Ovary (tissue), 9 donors: ENCODE measurements around the gene SIPA1L3. TPM values are rescaled to one million over a fixed set of nuclear protein-coding genes. Genes with fewer than 3 reads are reported as not detected.

ENCODE experiments used
- DNase-seq, 5 donors: peaks; one replicate each; pipeline ENCODE4 v3.0.0-alpha.2; 2019 to 2020
- H3K27ac ChIP-seq, 2 donors: fragments of 200-600 bp; one replicate each; pipeline versions ENCODE4 v1.5.1 to v1.8.0; 2019 to 2022
- H3K27me3 ChIP-seq: fragments of 200-600 bp; one replicate; pipeline ENCODE4 v1.8.0; 2022
- H3K36me3 ChIP-seq: fragments of 200-600 bp; sonication (generic); one replicate; pipeline ENCODE4 v1.5.1; 2019
- H3K4me1 ChIP-seq: one replicate; pipeline ENCODE4 v1.8.1; 2013; ENCODE audit warnings: mild to moderate bottlenecking, moderate library complexity; ENCODE audit not compliant: insufficient read depth
- H3K4me3 ChIP-seq: fragments of 200-600 bp; sonication (generic); one replicate; pipeline ENCODE4 v1.5.1; 2017
- H3K9me3 ChIP-seq, 2 donors: fragments of 200-600 bp in 1 of 2; sonication (generic) in 1 of 2; one replicate each; pipeline versions ENCODE4 v1.5.1 to v1.8.1; 2013 to 2019; ENCODE audit warnings: mild to moderate bottlenecking in 1 of 2, moderate library complexity in 1 of 2
- CTCF ChIP-seq, 3 donors: fragments of 450-650 bp in 2 of 3; fragments of 200-600 bp in 1 of 3; IDR thresholded peaks; one replicate each; pipeline versions ENCODE4 v1.5.1 to v1.8.0; 2016 to 2022; ENCODE audit warnings: antibody characterized with exemption in 3 of 3, mild to moderate bottlenecking in 1 of 3
- EP300 ChIP-seq: sonication (generic); formaldehyde crosslinking; IDR thresholded peaks from one replicate; pipeline ENCODE4 v1.6.1; 2017; ENCODE audit warnings: antibody characterized with exemption
- POLR2A ChIP-seq: fragments of 450-650 bp; IDR thresholded peaks from one replicate; pipeline ENCODE4 v1.6.1; 2017; ENCODE audit warnings: antibody characterized with exemption, mild to moderate bottlenecking, moderate library complexity
- WGBS, 3 donors: extraction: QIAGEN DNeasy Blood & Tissue Kit in 1 of 3; methylation state at CpG; one replicate each; pipeline versions ENCODE4 v1.1.5 to v1.1.7; 2013 to 2017; 5-methylcytosine and 5-hydroxymethylcytosine counted together
- intact Hi-C, 4 donors: fragments of 100-400 bp; cut with DNase I; formaldehyde crosslinking; loops; one replicate each; pipeline versions ENCODE4 v1.11.0 to v1.15.1; 2022 to 2023
- polyA plus RNA-seq, 2 donors: library from polyadenylated mRNA; stranded (reverse); fragments of 200-250 nt in 1 of 2; fragments of 350-450 nt in 1 of 2; fragmentation: Illumina TruSeq in 1 of 2; extraction: RNeasy Lipid Tissue Mini Kit (QIAGEN cat#74804) in 1 of 2; gene quantifications; one replicate each; pipeline ENCODE4 v1.2.3, GENCODE V29; 2013 to 2014
- total RNA-seq, 7 donors: library from RNA; depleted of rRNA in 2 of 7; stranded (reverse); fragments of >200 nt in 2 of 7; fragmentation: NEBNext Ultra II Directional in 3 of 7; extraction: Animal tissue kit (Norgen Biotek cat#: 25700) in 3 of 7; gene quantifications; one replicate each; pipeline versions ENCODE4 v1.1.0 to v1.2.4, GENCODE V29; 2016 to 2023
- donor health status: DM: no; HTN: no; CAD: no; lungs with moderate emphysema.
- donor health status: DM: no; HTN: no; CAD: no.
- donor health status: Bipolar disorder and iron deficiency.
- donor health status: DM: yes; HTN: yes; CAD: no.
- donor health status: DM: no; HTN: no; CAD: no.
- donor health status: DM: yes; HTN: yes; CAD: no.

The SIPA1L3 gene
- total and polyA plus RNA-seq, 9 donors, result 4.5 to 27.9 (median 18.2) TPM

GRCh38 chr19:37905946-37906868 is 801 bp upstream of the SIPA1L3 start, which contains the start of gene WDR87:
WDR87 (minus strand) TSS chr19:37906594; CDS start chr19:37898239, 8,355 bp downstream.
- peak within 1 kb of the TSS; percentile 92 for H3K4me3 ChIP-seq
- no peaks in the 10 kb centered on the region for H3K36me3 ChIP-seq
- peak in 1 of 5 donors; percentile 18 for DNase-seq
- no peaks in the 10 kb centered on the region for H3K27me3 ChIP-seq
- WGBS, 3 donors, result 6 to 7% (median 6%) methylated on average over 63 of the region's 63 CpGs
- no peaks in the 10 kb centered on the region for H3K9me3 ChIP-seq
- no peak for TF ChIP-seq POLR2A
- no peak for TF ChIP-seq EP300
- TF ChIP-seq CTCF (IDR thresholded peaks at IDR 0.05), result no peak
- intact Hi-C loops, result loop anchor here in 2 of 4 donors (10.0 kb wide), 1 partner anchor 319 kb away; the partner anchor contains the start of gene DPF1 (in 2 of the 2)
- H3K27ac ChIP-seq, result no peak within 1 kb of the TSS
- peaks cover 5% of the 10 kb centered on the region for H3K4me1 ChIP-seq

GRCh38 chr19:37907735-37908455 is 887 bp downstream of the SIPA1L3 start:
- Histone ChIP-seq H3K36me3 (no peaks in the 10 kb centered on the region), H3K4me1 (peaks cover 5% of the 10 kb centered on the region), H3K4me3 (peak overlapping the region; percentile 92), H3K9me3 (no peaks in the 10 kb centered on the region), H3K27me3 (no peaks in the 10 kb centered on the region), H3K27ac (no peak overlapping the region)
- WGBS, 3 donors, result 21 to 29% (median 24%) methylated on average over 13 of the region's 13 CpGs
- no peak for TF ChIP-seq CTCF (IDR thresholded peaks at IDR 0.05)
- no peak for TF ChIP-seq POLR2A
- TF ChIP-seq EP300, result no peak
- intact Hi-C loops, result loop anchor here in 2 of 4 donors (10.0 kb wide), 1 partner anchor 317 kb away; the partner anchor contains the start of gene DPF1 (in 2 of the 2)
- DNase-seq, result no peak

- Histone ChIP-seq H3K27ac (no peak overlapping the region), H3K4me3 (no peak overlapping the region), H3K9me3 (no peaks in the 10 kb centered on the region), H3K36me3 (no peaks in the 10 kb centered on the region), H3K27me3 (no peaks in the 10 kb centered on the region), H3K4me1 (peaks cover 5% of the 10 kb centered on the region)
- DNase-seq, result no peak
- 58 to 74% (median 71%) methylated on average over 6 of the region's 6 CpGs for WGBS, 3 donors
- intact Hi-C loops, result loop anchor here in 3 of 4 donors (10.0 kb wide), 2 partner anchors 305 to 315 kb away; partner anchors contain the start of gene DPF1 (in 2 of the 3)
- no peak for TF ChIP-seq POLR2A
- no peak for TF ChIP-seq EP300
- no peak for TF ChIP-seq CTCF (IDR thresholded peaks at IDR 0.05)
These were observed 2.7 kb downstream of the SIPA1L3 start for GRCh38 chr19:37909661-37910199.

- WGBS, 3 donors, result 88 to 92% (median 90%) methylated on average over 2 of the region's 2 CpGs
- DNase-seq, result no peak
- Histone ChIP-seq H3K4me1 (no peaks in the 10 kb centered on the region), H3K4me3 (no peak overlapping the region), H3K36me3 (no peaks in the 10 kb centered on the region), H3K27me3 (no peaks in the 10 kb centered on the region), H3K27ac (no peak overlapping the region), H3K9me3 (no peaks in the 10 kb centered on the region)
- intact Hi-C loops, result loop anchor here in 1 of 4 donors (10.0 kb wide), 1 partner anchor 300 kb away; no protein-coding TSS in a partner anchor
- no peak for TF ChIP-seq EP300
- no peak for TF ChIP-seq POLR2A
- no peak for TF ChIP-seq CTCF (IDR thresholded peaks at IDR 0.05)
These were observed 7.9 kb downstream of the SIPA1L3 start for GRCh38 chr19:37914908-37915307.
